GM18870 (cell line): ENCODE results near the gene RELA.
"Not testable (repeated sequence)": the region's sequence is repeated elsewhere in the genome, so short reads cannot be mapped to it uniquely, and the experiment has no call there.

Source experiments
- ATAC-seq: cut with Tn5 transposase; IDR thresholded peaks from one replicate; pipeline ENCODE4 v1.9.1; 2021; ENCODE audit warnings: moderate library complexity; ENCODE audit not compliant: unreplicated experiment

Gene RELA

GRCh38 chr11:65649656-65650546, 12.8 kb downstream of the RELA start:
- ATAC-seq: no peak

- no peak for ATAC-seq
These were observed 13.7 kb downstream of the RELA start for GRCh38 chr11:65648997-65649493.

- no peak for ATAC-seq
These were observed 15.6 kb downstream of the RELA start for GRCh38 chr11:65646958-65647701.

- ATAC-seq: no peak
These were observed 16.3 kb downstream of the RELA start for GRCh38 chr11:65646288-65646957.

GRCh38 chr11:65645710-65646109, 17.0 kb downstream of the RELA start:
- no peak for ATAC-seq

GRCh38 chr11:65644837-65645236, 17.9 kb downstream of the RELA start:
- no peak for ATAC-seq

- ATAC-seq: no peak
These were observed 18.7 kb downstream of the RELA start for GRCh38 chr11:65643971-65644370.

- ATAC-seq: no peak
These were observed 20.6 kb downstream of the RELA start for GRCh38 chr11:65642014-65642671.

- ATAC-seq: no peak
These were observed 21.3 kb downstream of the RELA start for GRCh38 chr11:65641297-65642013.

GRCh38 chr11:65640483-65641296, 22.0 kb downstream of the RELA start:
- no peak for ATAC-seq

GRCh38 chr11:65639623-65640482, 22.9 kb downstream of the RELA start:
- ATAC-seq: peak; percentile 29

- not testable (repeated sequence) for ATAC-seq
These were observed 23.5 kb downstream of the RELA start for GRCh38 chr11:65639228-65639597.

GRCh38 chr11:65637794-65638419, 24.8 kb downstream of the RELA start, which contains the start of gene SIPA1:
TSS of gene SIPA1 (plus strand) at chr11:65638101. CDS start at chr11:65640922, 2,821 bp downstream.
- no peak for ATAC-seq

- no peak for ATAC-seq
These were observed 25.6 kb downstream of the RELA start for GRCh38 chr11:65637032-65637557.

GRCh38 chr11:65636108-65637031, 26.3 kb downstream of the RELA start:
- no peak for ATAC-seq

GRCh38 chr11:65634905-65635731, 27.6 kb downstream of the RELA start:
- no peak for ATAC-seq
